ENCODE data around the gene ATG13.
"Not testable (repeated sequence)": the region's sequence is repeated elsewhere in the genome, so short reads cannot be mapped to it uniquely, and the experiment has no call there.

ATG13 gene

DNA sequence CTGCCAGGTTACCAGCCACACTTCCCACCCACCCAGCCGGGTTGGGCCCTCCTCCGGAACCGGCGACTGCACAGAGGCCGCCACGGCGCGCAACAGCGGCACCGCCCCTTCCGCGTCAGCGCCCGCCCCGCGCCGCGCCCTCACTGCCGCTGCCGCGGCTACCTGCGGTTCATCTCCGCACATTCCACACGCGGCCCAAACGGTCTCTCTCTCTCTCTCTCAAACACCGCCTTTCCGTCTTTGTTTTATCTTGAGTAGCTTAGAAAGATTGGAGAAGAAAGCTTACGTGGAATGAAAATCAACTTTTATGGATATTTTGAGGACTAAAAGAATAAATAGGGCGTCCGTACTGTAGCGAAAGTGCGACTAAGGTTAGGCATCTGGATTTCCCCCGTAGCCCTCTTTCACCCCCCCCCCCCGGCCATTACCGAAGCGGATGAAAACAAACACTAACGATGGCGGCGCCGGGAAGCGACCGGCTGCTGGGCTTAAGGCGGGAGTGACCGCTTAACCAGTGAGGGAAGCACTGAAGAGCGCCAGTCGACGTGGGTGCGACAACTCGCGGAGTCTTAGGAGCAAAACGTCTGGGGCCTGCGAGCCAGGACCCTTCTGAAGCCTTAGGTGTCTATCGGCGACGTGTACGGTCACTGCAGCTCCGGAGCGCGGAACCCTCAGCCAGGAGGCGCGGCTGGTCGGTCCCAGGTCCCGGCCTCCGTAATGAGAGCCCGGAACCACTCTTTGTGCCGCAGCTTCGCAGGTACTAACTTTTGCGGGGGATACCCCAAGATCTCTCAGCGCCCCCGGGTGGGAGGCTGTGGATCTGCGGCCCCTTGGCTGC, at the start of gene ATG13, which contains the start of gene HARBI1:
Gene ATG13, plus strand, starts transcription at position 420 of the 838 bp plus-strand sequence. CDS start 26,739 bp downstream, outside the sequence.
Gene HARBI1, minus strand, starts transcription at position 94 of the 838 bp plus-strand sequence. CDS start 990 bp downstream, outside the sequence.
- in situ Hi-C loops (cut with MboI; ENCODE audit: low sequenced_read_pairs) = no loop called here

DNA sequence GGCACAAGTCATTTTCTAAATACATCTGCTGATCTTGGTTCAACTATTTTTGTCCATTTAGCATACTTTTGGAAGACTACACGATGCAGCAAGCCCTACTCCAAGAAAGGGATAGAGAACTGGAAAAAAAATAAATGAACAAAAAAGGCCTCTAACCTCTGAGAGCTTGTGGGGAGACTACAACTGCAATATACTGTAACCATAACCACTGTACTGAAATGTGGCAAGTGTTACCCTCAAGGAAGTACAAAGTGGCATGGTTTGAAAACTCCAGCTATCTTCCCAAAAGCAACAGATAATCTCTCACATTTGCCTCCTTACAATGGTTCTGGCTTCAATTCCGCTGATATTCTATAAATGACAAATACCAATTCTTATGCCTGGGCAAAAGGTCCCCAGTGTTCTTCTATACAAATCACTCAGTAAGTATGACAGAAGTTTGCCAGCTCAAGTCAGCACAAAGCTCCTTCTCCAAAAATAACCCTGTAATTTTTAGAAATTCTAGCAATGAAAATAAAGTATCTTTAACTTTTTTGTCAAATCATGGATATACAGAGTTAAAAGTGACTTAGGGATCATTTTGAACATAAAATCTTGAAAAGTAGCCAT, 46.5 kb upstream of the ATG13 start:
- in situ Hi-C loops (cut with MboI; ENCODE audit: low sequenced_read_pairs) = no loop called here

DNA sequence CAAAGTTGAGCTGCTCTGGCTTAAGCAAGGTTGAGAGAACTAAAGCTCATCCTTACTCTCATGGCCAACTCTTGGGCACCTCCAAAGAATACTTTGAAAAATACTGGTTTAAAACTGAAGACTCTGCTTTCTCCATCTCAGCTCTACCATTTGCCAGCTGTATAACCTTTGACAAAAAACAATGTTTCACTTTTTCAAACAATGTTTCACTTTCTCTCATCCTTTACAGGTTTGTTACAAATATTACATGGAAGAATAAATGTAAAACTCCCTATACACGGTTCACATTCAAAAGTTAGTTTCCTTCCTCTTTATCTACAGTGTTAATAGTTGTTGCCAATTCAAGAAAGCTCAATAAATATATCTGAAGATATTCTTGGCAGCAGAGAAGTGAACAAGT, 42.7 kb upstream of the ATG13 start:
- in situ Hi-C loops (cut with MboI; ENCODE audit: low sequenced_read_pairs) = no loop called here

DNA sequence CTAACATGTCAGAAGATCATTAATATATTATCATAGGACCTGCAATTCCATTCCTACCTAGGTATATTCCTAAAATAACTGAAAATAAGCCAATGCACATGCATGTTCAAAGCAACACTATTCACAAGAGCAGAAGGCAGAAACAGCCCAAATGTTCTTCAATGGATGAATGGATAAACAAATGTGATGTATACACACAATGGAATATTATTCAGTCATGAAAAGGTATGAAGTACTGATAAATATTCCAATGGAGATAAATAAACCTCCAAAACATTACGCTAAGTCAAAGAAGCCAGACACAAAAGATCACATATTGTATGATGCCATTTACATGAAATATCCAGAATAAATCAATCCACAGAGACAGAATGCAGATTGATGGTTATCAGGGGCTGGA, 40.3 kb upstream of the ATG13 start:
- in situ Hi-C loops (cut with MboI; ENCODE audit: low sequenced_read_pairs) = no loop called here

DNA sequence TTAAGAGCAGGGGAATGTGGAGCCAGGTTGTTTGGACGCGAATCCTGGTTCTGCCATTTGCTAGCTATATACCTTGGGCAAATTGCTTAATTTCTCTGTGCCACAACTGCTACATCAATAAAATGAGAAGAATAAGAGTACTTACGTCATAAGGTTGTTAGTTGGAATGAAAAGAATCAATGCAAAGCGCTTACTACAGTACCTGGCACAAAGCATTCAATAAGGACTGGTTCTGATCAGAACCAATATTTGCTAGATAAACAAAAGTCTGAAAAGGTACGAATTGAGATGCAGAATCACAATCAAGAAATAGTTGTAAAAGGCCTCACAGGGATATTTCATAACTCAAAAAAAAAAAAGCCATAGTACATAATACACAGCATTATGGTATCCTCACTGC, 34.8 kb upstream of the ATG13 start:
- in situ Hi-C loops (cut with MboI; ENCODE audit: low sequenced_read_pairs) = no loop called here

DNA sequence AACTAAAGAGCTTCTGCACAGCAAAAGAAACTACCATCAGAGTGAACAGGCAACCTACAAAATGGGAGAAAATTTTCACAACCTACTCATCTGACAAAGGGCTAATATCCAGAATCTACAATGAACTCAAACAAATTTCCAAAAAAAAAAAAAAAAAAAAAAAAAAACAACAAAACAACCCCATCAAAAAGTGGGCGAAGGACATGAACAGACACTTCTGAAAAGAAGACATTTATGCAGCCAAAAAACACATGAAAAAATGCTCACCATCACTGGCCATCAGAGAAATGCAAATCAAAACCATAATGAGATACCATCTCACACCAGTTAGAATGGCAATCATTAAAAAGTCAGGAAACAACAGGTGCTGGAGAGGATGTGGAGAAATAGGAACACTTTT, 33.8 kb upstream of the ATG13 start:
- in situ Hi-C loops (cut with MboI; ENCODE audit: low sequenced_read_pairs) = not testable (repeated sequence)

DNA sequence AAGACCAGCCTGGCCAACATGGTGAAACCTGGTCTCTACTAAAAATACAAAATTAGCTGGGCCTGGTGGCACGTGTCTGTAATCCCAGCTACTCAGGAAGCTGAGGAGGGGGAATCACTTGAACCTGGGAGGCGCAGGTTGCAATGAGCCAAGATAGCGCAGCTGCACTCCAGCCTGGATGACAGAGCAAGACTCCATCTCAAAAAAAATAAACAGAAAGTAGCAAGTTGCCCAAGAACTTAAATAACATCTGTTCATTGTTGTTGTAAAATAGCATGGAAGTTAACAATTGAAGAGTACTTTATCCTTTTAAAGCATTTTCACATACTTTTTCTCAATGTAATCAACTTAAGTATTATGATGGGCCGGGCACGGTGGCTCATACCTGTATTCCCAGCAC, 29.2 kb upstream of the ATG13 start:
- in situ Hi-C loops (cut with MboI; ENCODE audit: low sequenced_read_pairs) = no loop called here

DNA sequence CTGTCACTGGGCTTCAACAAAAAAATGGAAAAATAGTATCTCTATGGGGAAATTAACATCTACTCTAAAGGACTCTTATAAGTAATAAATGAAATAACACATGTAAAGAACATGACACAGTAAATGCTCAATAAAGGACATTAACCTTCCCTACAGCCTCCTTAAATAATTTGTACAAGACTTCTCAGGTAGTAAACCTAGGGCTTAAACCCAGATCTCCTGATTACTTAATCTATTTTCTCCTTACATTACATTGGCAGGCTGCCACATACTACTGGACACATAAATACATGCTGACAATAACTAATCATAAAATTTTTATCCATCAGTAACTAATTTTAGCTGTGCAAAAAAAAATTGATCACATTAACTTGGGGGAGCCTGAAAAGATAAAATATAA, 28.4 kb upstream of the ATG13 start:
- in situ Hi-C loops (cut with MboI; ENCODE audit: low sequenced_read_pairs) = no loop called here

DNA sequence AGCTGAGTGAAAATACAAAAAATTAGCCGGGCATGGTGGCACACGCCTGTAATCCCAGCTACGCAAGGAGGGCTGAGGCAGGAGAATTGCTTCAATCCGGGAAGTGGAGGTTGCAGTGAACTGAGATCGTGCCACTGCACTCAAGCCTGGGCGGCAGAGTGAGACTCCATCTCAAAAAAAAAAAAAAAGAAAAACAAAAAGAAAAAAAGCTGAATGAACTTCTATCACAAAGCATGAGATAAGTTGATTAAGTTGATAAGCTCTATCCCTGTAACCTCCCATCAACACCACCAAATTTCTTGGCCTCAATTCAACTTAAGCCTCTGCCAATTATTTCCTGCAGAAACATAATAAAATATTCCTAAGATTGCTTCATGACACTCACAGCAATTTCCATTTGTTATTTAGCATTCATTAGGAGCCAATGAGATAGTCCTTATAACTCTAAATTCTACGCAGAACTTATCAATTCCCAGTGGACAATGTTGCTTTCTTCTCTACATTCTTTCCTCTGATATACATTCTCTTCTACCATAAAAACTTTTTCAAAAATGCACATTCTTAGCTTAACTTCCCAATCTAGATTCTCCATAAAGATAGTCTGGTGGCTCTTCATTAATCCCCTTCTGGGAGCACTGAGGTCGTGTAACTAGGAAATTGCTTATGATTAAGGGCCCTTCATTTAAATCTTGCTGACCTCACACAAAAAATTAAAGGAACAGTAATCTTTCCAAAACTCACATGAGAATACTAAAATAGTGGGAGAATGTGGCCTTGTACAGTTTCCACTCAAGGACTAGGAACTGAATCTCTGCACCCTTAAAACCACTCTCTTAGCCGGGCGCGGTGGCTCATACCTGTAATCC, 26.4 kb upstream of the ATG13 start:
- in situ Hi-C loops (cut with MboI; ENCODE audit: low sequenced_read_pairs) = no loop called here

DNA sequence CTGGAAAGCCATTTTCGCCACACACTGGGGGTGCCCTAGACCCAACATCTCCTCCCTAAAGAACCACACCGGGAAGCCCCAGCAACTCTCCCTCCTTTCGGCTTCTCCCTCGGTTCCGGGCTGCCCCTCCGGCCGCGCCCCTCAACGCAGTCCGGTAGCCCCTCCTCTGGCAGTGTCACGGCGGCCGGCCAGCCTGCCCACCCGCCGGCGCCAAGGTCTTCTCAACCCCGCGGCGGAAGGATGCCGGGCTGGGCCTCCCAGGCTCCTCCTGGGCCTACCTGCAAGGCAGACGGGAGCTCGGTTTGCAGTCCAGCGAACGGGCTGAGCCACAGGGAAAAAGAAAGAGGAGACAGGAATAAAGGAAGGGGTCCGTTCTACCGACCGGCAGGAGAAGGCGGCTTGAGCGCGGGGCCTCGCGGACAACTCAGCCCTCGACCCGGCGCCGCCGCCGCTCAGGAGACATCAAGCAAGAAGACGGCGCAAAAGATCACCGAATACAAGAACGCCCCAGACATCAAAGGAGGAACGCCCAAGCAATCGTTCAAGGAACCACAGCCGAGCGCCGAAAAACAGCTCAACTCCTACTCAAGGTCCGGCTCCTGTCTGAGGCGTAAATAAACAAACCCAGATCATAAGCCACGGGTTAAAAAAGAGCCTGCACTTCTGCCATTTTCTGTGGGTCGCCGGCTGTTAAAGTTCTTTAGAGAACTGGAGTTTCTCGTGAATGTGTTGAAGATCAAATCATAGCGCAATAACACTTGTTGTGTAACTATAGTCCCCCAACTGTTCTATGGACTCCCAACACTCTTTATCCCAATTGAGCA, 23.6 kb upstream of the ATG13 start, which contains the start of gene AMBRA1:
Gene AMBRA1, minus strand, starts transcription at position 474 of the 824 bp plus-strand sequence. CDS start 45,643 bp downstream, outside the sequence.
- in situ Hi-C loops (cut with MboI; ENCODE audit: low sequenced_read_pairs) = no loop called here

DNA sequence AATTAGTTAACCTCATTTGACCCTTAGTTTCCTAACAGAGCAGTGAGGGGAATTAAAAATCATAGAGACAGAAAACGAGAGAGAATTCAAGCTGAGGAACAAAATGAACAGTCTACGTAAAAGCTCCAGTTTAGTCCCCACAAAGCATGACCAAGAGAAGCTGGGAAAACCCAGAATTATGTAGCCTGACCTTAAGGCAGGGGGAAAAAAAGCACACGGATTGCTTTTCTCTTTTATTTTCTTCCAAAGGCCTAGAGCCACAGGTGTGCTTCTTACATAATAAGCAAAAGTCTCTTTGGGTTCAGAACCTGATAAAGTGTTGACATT, 23.0 kb upstream of the ATG13 start:
- in situ Hi-C loops (cut with MboI; ENCODE audit: low sequenced_read_pairs) = no loop called here

DNA sequence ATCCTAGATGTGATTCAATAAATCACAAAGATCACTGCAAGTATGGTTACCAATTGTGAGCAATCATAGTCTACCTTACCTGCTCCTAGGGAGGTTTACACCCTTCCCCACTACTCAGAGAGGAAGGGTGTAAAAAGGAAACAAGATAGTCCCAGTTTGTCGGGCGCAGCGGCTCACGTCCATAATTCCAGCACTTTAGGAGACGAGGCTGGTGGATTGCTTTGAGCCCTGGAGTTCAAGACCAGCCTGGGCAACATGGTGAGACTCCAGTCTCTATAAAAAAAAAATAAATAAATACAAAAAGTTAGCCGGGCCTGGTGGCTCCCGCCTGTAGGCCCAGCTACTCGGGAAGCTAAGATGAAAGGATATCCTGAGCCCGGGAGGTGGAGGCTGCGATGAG, 22.6 kb upstream of the ATG13 start:
- in situ Hi-C loops (cut with MboI; ENCODE audit: low sequenced_read_pairs) = no loop called here

DNA sequence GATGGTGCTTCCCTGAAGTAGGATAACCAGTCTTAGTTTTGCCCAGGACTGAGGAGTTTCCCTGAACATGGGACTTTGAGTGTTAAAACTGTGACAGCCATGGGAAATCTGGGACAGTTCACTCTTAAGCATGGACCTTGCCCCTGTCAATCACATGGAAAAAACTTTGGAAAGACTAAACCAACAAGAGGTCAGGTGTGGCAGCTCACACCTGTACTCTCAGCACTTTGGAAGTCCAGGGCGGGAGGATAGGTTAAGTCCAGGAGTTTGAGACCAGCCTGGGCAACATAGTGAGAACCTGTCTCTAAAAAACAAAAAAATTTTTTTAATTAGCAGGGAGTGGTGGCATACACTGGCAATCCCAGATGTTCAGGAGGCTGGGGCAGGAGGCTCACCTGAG, 20.2 kb upstream of the ATG13 start:
- in situ Hi-C loops (cut with MboI; ENCODE audit: low sequenced_read_pairs) = no loop called here

DNA sequence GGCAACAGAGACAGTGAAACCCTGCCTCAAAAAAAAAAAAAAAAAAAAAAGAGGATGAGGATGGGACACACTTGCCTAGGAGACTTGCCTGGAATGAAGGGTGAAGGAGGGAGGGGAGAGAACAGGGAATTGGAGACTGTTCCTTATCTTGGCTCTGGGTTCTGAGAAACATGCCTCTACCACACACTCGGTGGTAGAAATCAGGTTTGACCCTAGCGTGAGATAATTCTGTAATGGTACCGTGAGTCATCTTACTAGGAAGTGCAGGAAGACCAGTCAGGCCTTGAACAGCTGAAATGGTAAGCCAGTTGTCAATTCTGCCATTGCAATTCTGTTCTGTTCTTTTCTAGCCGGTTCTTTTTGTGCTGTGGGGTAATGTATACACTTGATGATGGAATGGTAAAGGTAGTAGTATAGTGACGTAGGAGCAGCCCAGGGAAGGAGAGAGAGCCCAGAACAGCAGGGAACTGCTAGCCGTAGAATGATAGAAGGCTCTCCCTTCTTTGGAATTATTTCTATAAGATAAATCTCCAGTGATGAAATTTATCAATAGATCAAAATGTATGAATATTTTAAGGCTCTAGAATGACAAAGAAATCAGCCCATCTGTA, 19.6 kb upstream of the ATG13 start:
- in situ Hi-C loops (cut with MboI; ENCODE audit: low sequenced_read_pairs) = no loop called here

DNA sequence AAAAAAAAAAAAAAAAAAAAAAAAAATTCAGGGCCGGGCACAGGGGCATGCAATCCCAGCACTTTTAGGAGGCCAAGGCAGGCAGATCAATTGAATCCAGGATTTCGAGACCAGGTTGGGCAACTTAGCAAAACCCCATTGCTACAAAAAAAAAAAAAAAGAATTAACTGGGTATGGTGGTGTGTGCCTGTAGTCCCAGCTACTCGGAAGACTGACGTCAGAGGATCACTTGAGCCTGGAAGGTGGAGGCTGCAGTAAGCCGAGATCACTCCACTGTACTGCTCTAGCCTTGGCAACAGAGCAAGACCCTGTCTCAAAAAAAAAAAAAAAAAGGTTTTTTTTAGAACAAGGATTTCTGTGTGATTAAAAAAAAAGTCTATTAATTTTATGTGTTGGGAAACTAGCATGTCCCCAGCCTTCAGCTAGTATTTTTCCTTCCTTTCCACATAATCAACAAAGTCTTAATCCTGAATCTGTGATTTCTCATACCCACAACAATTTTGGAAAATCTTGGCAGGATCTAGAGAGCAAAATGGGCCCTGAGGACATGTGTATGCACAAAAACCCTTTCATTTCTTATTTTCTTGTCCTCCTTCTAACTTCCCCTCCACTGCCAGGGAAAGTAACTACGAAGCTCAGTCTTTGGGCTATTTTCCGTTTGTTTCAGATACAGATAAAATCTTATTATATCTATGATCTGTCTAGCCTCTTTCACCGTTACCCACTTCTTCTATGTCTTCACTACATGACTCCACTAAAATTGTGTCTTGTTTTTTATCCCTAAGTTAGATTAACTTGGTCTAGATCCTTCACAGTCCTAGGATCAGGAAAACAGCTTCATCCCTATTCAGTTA, 17.8 kb upstream of the ATG13 start:
- in situ Hi-C loops (cut with MboI; ENCODE audit: low sequenced_read_pairs) = no loop called here

DNA sequence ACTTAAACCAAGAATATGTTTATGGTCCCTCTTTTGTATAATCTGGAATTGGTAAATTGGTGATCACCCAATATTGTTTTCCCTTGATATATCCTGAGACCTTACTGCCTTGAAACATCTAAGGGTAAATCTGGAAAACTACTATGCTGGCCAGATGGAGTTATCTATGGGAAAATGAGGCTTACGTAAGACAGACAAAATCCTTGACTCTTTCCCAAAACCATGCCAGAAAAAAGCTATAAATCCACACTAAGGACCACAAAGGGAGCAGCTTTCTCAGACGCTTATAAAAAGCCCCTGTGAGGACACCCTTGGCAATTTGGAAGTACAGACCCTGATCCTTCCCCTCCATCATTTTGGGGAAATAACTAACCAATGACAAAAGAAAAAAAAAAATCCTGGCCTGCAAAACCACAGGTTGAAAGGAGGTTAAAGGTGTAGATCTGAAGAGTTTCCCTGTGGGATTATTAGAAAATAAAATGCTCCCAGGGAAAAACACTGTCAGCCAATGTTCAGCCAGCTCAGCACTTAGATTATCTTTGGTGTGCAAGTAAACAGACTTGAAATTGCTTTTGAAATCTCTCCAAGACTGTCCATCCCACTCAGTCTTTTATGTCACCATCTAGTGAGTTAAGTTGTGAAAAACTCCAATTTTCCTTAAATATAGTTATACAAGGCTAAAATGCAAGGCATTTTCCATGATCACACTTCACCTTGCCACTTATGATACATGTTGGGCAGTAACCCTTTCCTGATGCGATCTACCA, 17.0 kb upstream of the ATG13 start:
- in situ Hi-C loops (cut with MboI; ENCODE audit: low sequenced_read_pairs) = no loop called here

DNA sequence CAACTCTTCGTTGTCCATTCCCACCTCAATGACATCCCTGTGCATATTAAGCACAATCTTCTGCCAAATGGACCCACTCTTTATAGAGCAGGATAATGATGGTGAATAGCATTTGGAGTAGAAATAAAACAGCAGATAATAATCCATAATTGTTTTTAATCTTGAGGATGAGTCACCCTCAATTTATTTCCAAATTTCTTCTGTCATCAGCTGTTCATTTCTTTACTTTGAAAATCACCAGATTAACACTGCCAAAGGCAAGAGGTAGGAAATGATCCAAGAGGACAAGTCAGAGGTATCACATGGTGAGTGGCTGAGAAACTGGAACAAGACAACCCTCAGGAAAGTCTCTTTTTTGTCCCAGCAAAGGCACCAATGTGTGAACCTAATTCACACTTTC, 16.2 kb upstream of the ATG13 start:
- in situ Hi-C loops (cut with MboI; ENCODE audit: low sequenced_read_pairs) = no loop called here

DNA sequence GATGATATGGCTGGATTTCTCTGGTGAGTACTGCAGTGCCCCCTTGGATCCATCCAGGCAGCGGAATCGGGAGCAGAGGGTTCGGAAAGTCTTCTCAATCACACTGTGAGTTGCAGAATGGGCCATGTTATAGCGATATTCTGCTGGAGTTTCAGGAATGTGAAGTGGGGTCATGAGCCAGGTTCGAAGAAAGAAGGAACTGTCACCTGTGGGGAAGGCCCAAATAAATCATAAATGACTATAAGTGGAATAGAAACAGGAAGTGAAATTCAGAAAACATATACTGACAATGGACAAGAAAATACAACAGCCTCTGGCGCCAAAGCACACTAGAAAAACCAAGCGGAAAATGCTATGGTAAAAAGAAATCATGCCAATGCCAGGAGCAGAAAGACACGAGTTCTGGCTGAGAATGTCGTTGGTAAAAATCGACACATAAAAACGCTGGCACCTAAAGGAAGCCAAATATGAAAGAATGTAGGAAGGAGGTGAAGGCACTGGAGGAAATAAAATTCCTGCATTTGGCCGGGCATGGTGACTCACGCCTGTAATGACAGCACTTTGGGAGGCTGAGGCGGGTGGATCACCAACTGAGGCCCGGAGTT, 13.5 kb upstream of the ATG13 start:
- in situ Hi-C loops (cut with MboI; ENCODE audit: low sequenced_read_pairs) = no loop called here

Measured in hTERT RPE-1 (cell line).